Parathyroid adenoma (tissue), 2 donors: ENCODE results near the gene SNTG2.

Source experiments
- H2AFZ ChIP-seq: fragments of 300-600 bp; sonication (generic); one replicate; pipeline ENCODE4 v1.7.0; 2017; ENCODE audit warnings: antibody characterized with exemption, mild to moderate bottlenecking
- H3K27ac ChIP-seq: fragments of 300-600 bp; sonication (generic); one replicate; pipeline ENCODE4 v1.7.0; 2017
- H3K27me3 ChIP-seq: fragments of 300-600 bp; sonication (generic); one replicate; pipeline ENCODE4 v1.7.0; 2017; ENCODE audit warnings: low read length; ENCODE audit not compliant: control insufficient read depth, insufficient read depth
- H3K36me3 ChIP-seq: fragments of 300-600 bp; sonication (generic); one replicate; pipeline ENCODE4 v1.7.0; 2017; ENCODE audit warnings: low read length; ENCODE audit not compliant: control insufficient read depth, insufficient read depth
- H3K4me1 ChIP-seq: fragments of 300-600 bp; sonication (generic); one replicate; pipeline ENCODE4 v1.7.0; 2017; ENCODE audit warnings: control low read depth
- H3K4me2 ChIP-seq: fragments of 300-600 bp; sonication (generic); one replicate; pipeline ENCODE4 v1.7.0; 2017; ENCODE audit warnings: low read length
- H3K4me3 ChIP-seq: fragments of 300-600 bp; sonication (generic); one replicate; pipeline ENCODE4 v1.7.0; 2017; ENCODE audit warnings: low read depth, low read length
- H3K79me2 ChIP-seq: fragments of 300-600 bp; sonication (generic); one replicate; pipeline ENCODE4 v1.7.0; 2017; ENCODE audit warnings: control low read depth
- H3K9ac ChIP-seq: fragments of 300-600 bp; sonication (generic); one replicate; pipeline ENCODE4 v1.7.0; 2017; ENCODE audit warnings: mild to moderate bottlenecking
- H3K9me3 ChIP-seq: fragments of 300-600 bp; sonication (generic); one replicate; pipeline ENCODE4 v1.7.0; 2017; ENCODE audit warnings: low read length; ENCODE audit not compliant: control insufficient read depth
- CTCF ChIP-seq: fragments of 300-600 bp; sonication (generic); IDR thresholded peaks from one replicate; pipeline ENCODE4 v1.7.0; 2017; ENCODE audit warnings: antibody characterized with exemption, mild to moderate bottlenecking
- donor health status: primary hyperparathyroidism.

The SNTG2 gene

GRCh38 chr2:1047485-1047884, 96.8 kb downstream of the SNTG2 start:
- no peak overlapping the region for H2AFZ ChIP-seq
- no peak overlapping the region for H3K4me3 ChIP-seq
- H3K4me2 ChIP-seq, result no peak overlapping the region
- H3K9me3 ChIP-seq, result no peaks in the 10 kb centered on the region
- no peak for TF ChIP-seq CTCF
- H3K9ac ChIP-seq, result no peak overlapping the region
- H3K27me3 ChIP-seq, result no peaks in the 10 kb centered on the region
- no peaks in the 10 kb centered on the region for H3K79me2 ChIP-seq
- H3K36me3 ChIP-seq, result no peaks in the 10 kb centered on the region
- no peaks in the 10 kb centered on the region for H3K4me1 ChIP-seq
- H3K27ac ChIP-seq, result no peak overlapping the region

GRCh38 chr2:1049691-1050090, 99.0 kb downstream of the SNTG2 start:
- H3K4me3 ChIP-seq, result no peak overlapping the region
- TF ChIP-seq CTCF, result no peak
- no peaks in the 10 kb centered on the region for H3K27me3 ChIP-seq
- no peak overlapping the region for H3K4me2 ChIP-seq
- H3K36me3 ChIP-seq, result no peaks in the 10 kb centered on the region
- H3K79me2 ChIP-seq, result no peaks in the 10 kb centered on the region
- H3K9me3 ChIP-seq, result no peaks in the 10 kb centered on the region
- H2AFZ ChIP-seq, result no peak overlapping the region
- H3K4me1 ChIP-seq, result no peaks in the 10 kb centered on the region
- H3K9ac ChIP-seq, result no peak overlapping the region
- H3K27ac ChIP-seq, result no peak overlapping the region

GRCh38 chr2:1051075-1051474, 100.4 kb downstream of the SNTG2 start:
- H3K9ac ChIP-seq, result no peak overlapping the region
- no peak overlapping the region for H3K4me2 ChIP-seq
- H3K79me2 ChIP-seq, result no peaks in the 10 kb centered on the region
- H3K27me3 ChIP-seq, result no peaks in the 10 kb centered on the region
- no peak for TF ChIP-seq CTCF
- no peaks in the 10 kb centered on the region for H3K4me1 ChIP-seq
- no peak overlapping the region for H2AFZ ChIP-seq
- no peak overlapping the region for H3K27ac ChIP-seq
- H3K4me3 ChIP-seq, result no peak overlapping the region
- H3K9me3 ChIP-seq, result no peaks in the 10 kb centered on the region
- H3K36me3 ChIP-seq, result no peaks in the 10 kb centered on the region

GRCh38 chr2:1052771-1053191, 102.1 kb downstream of the SNTG2 start:
- Histone ChIP-seq H3K4me3 (no peak overlapping the region), H3K27me3 (no peaks in the 10 kb centered on the region), H3K4me2 (no peak overlapping the region), H3K9ac (no peak overlapping the region), H3K36me3 (no peaks in the 10 kb centered on the region), H3K27ac (no peak overlapping the region), H3K4me1 (no peaks in the 10 kb centered on the region), H3K79me2 (no peaks in the 10 kb centered on the region), H2AFZ (no peak overlapping the region), H3K9me3 (no peaks in the 10 kb centered on the region)
- no peak for TF ChIP-seq CTCF

- TF ChIP-seq CTCF, result no peak
- H3K9ac ChIP-seq, result no peak overlapping the region
- no peaks in the 10 kb centered on the region for H3K9me3 ChIP-seq
- H3K27ac ChIP-seq, result no peak overlapping the region
- H3K4me2 ChIP-seq, result no peak overlapping the region
- H3K4me1 ChIP-seq, result no peaks in the 10 kb centered on the region
- no peaks in the 10 kb centered on the region for H3K27me3 ChIP-seq
- no peaks in the 10 kb centered on the region for H3K79me2 ChIP-seq
- H3K4me3 ChIP-seq, result no peak overlapping the region
- no peaks in the 10 kb centered on the region for H3K36me3 ChIP-seq
- H2AFZ ChIP-seq, result no peak overlapping the region
These were observed 103.1 kb downstream of the SNTG2 start for GRCh38 chr2:1053786-1054185.
